CD4-positive, alpha-beta T cell treated with Interleukin-21 for 1 hour (primary cell): ENCODE measurements around the gene DACH2.

Experiments used
- DNase-seq: peaks from one replicate; pipeline ENCODE4 v3.0.0-alpha.2; 2020

DACH2 gene

DNA sequence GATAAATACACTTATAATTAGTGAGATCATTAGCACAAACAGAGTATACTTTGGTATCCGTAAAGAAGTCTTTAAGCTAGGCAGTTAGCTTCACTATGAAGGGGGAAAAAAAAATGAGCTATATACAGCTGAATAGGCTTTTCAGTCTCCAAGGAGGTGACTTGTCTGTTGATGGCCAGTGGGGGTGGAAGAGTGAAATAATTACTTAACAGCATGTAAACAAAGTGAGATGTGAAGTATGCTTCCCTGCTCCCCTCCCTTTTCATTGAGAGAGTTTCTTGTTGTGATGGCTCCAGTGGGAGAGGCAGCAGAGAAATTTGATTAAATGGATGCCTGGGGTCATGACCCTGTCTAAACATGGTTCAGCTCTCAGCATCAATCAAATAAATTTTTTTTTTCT, 180.9 kb downstream of the DACH2 start:
- DNase-seq, result no peak

DNA sequence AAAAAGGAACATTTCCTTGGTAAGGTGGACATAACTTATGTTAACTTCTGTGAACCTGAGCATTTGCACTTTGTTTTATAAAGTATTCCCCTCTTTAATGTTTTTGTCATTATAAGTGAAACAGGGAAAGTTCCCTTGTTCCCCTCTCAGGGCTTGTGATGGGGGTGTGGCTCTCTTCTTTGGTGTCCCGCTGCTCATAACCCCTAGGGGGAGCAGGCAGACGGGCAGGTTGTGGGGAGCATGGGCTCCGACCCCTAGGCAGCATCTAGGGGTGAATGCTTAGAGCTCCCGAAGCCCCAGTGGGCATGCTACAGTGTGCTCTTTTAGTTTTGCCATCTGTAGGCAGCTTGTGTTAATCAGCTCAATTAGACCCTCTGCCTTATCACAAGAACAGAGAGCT, 200.4 kb downstream of the DACH2 start:
- DNase-seq, result no peak

DNA sequence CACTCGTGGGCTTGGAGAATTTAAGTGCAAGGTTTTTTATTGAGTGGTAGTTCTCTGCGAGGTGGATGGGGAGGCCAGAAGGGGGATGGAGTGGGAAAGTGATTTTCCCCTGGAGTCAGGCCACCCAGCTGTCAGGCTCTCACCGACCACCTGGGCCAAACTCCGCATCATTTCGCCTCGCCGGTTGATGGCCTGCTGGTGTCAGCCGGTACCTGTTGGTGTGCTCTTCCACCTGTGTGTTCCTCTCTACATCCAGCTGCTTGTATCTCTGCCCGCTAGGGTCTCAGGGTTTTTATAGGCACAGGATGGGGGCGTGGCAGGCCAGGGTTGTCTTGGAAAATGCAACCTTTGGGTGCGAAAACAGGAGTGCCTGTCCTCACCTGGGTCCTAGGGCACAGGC, 200.9 kb downstream of the DACH2 start:
- DNase-seq, result no peak

DNA sequence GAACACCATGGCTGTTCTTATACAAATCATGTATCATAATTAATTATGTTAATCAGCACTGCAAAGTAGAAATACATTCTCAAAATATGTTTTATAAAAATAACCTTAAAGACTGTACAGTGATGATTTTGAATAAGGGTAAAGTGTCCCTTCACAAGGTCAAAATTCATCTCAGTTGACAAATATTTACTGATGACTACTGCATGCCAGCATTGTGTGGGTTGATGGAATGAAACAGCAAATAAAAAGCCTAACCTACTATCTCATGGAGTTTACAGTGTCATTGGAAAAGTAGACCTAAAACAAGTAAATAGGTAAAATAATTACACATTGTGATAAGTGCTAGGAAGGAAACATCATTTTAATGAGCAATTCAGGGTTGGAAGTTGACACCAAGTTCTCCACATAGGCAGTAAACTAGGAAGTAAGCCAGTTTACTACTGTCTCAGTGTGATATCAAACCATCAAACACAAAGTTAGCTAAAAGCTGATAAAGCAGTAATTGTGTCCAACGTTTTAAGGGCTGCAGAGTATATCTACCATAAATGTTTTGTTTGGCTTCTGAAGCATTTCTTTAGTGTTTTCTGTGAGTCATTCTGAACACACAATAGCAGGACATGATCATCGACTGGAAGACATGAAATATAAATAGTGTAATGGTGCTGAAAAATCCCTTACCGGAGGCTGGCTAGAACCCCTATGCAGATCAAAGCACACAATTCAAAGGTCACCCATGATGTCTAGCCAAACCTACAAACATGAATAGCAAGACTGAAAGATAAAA, 221.8 kb downstream of the DACH2 start:
- no peak for DNase-seq

DNA sequence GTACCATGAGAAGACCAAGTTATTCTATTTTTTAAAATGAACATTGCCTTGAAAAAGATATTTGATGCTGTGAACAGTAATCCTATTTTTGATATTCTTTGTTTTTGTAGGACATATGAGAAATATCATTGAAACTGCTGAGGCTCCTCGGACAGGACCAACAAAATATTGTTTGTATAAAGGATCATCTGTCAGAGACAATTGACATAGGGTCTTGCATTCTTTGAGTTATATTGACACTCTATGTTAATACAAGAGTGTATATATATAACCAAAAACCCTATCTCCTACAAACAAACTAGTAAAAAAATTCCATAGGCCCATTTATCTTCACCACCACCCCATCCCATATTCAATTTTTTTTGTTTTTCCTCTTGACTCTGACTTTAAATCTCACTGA, 222.7 kb downstream of the DACH2 start:
- DNase-seq, result no peak

DNA sequence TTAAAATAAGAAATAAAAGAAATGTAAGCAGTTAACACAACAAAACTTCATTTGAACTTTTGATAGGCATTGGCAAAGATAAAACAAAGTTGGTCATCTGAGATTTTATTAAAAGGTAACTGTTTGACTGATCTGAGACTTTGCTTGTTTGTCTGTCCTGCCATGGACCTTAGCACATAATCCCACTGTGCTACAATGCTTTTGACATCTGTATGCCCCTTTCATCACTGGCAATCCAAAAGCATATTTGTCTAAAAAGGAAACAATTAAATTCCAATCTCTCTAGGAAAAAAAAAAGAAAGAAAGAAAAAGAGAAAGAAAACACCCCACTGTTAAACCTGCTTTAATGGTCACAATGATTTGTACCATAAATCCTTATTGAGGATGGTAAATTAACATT, 231.0 kb downstream of the DACH2 start:
- DNase-seq, result no peak

DNA sequence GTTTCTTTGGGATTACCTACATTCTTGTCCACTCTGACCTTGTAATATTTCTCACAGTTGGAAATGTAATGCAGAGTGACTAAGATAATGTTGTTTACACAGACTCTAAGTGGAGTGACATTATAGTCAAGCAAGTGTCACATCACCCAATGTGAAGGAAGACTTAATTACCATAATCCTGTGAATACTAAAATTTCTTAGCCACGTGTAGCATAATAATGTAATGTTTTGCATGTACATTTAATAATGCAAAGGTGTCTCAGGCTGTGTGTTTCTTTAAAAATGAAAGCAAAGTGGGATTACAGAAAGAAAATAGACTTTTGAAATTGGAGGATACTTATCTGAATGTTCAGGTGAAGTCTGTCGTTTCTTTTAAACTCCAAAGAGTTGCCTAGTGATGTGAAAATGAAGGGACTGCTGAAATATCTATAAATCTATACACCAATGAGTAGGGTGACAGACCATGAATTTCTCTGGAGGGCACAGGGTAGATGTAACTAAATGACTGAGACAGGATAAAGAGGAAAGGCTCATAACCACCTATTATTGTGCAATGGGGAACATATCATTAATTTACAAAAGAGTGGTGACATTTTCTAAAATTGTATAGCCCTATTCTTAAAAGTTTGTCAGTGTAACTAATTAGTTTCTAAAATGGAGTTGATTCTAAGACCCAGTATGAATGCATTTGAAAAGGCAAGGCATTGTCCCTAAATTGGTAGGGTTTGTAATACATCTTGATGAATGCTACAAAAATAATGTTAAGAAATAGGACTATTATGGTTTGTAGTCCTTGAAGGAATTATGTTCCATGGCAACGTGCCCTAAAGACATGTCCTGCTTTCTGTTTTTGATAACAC, 235.7 kb downstream of the DACH2 start:
- no peak for DNase-seq

DNA sequence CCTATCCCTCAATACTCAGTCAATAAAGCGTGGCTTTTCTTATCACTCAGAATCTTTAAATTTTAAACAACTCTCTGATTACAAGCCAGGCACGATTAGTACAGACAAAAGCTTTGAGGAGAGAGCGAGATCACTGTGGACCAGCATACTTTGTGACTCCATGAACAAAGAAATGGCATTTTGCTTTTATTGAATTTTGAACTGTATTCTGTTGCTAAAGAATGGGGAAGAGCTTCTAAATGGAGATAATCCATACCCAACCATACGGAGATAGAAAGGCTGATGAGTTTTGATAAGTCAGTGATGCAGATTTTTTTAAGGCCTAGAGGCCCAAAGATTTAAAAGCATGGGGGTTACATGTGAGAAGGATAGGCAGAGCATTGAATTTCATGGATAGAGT, 259.1 kb downstream of the DACH2 start:
- DNase-seq, result no peak

DNA sequence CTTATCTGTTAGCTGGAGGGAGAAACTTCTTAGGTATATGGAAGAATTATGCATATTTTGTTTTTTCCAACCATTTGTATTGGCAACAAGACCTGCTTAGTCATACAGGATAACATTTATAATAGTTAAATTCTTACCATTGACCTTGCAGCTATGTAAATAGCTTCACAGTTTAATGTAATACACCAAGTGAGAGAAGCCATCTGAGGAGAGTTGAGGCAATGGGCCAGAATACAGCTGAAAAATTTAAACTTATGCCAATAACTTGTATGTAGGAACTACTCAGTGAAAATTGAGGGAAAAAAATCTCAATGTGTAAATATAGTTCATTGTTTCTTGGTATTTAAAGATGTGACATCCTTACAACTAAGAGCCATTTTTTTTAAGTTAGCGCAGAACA, 273.5 kb downstream of the DACH2 start:
- no peak for DNase-seq

DNA sequence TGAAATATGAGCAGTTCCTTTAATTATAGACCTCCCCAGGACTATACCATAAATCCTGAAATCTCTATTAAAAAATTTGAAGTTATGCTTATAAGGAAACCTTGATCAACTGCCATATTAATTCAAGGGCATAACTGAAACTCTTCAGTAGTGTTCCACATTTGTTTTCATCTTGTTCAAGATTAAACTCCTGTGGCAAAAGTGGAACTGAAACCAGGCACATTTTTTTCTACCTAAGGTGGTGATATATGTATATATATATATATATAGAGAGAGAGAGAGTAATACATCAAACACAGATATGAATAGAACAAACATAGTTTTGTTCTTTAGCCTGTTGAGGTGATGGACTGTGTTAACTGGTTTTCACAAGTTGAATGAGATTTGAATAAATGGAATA, 287.9 kb downstream of the DACH2 start:
- no peak for DNase-seq

DNA sequence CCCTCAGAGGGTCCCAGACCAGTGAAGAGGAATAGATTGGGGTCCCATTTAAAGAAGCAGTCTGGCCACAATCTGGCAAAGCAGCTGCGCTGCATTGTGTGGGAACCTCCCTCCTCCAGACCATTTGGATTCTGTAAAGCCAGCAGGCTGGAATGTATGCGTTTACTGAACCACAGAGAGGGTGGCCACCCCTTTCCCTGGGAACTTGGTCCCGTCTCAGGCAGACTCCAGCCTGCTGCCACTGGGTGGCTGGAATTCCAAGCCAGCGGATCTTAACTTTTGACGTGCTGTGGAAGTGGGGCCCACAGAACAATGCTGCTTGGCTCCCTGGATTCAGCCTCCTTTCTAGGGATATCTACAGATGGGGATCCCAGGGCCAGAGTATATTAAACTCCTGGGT, 307.2 kb downstream of the DACH2 start:
- no peak for DNase-seq

DNA sequence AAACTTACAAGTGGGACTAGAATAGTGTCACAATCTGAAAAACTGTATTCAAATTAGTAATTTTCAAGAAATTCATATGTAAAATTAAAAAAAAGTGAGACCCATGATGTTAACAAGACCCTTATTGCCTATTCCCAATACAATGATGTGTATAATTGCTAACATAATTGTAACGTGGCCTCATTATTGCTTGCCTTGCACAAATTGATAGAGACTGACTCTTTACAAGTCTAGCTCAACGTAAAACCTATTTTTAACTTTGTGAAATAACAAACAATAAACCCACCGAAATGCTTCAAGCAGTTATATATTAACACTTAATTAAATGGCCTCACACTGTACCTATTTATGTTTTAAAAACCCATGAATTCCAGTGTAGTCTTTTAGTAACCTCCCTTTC, 312.5 kb downstream of the DACH2 start:
- no peak for DNase-seq

DNA sequence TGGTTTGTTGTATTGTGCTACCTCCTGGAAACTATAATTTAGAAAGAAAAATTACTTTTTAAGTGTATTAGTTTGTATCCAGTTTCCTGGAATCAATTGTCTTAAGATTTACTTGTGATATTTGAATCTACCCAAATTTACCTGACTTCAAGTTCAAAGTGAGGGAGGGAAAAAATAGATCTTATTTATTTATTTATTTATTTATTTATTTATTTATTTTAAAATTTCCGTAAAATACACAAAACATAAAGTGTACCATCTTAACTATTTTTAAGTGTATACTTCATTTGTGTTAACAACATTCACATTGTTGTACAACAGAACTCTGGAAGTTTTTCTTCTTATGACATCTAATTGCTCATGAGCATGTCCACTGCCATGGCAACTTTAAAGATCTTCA, 356.0 kb downstream of the DACH2 start:
- no peak for DNase-seq

DNA sequence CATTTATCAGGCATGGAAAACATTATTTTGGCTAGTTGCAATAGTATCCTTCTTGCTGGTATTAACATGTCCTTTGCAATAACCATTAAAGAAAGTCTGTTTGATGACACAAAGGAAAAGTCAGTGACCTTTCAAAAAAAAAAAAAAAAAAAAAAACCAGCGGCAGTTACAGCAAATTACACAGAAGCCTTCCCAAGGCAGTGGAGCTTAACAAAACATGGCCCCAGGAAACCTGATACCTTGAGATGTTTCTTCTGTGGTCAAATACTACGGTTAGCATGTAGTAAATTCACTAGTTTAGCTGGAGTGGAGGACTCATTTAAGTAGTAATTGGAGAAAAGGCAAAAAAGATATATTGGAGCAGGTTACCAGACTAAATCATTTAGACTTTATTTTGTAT, 359.1 kb downstream of the DACH2 start:
- DNase-seq, result no peak

DNA sequence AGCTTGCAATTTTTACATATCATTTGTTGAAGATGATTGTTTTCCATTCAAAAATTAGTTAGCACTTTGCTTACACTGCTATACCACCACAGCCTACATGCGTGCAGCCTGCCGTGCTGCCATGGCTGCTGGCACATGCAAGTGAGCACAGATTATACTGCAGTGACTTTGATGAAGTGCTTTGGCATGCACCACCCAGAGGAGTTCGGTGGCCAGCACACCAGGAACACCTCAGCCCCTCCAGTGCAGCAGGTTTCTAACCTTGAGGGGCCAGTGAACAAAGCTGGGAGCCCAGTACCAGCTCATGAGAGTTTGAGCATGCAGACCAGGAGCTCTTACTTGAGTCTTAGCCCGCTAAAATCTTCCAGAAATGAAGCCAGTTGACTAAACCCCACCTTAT, 431.5 kb downstream of the DACH2 start:
- no peak for DNase-seq

DNA sequence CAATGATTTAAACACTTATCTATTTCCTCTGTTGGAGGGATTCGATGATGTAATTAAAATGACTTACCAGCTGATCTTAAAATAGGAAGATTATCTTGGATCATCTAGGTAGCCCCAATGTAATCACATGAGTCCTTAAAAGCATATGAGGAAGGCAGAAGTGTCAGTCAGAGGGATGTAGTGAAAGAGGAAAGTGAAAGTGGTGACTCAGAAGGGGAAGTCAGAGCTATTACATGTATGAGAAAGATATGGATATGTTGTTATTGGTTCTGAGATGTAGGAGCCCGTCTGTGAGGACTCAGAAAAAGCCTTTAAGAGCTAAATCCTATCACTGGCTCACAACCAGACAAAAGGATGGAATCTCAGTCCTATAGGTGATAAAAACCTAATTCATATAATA, 456.4 kb downstream of the DACH2 start:
- DNase-seq, result no peak

DNA sequence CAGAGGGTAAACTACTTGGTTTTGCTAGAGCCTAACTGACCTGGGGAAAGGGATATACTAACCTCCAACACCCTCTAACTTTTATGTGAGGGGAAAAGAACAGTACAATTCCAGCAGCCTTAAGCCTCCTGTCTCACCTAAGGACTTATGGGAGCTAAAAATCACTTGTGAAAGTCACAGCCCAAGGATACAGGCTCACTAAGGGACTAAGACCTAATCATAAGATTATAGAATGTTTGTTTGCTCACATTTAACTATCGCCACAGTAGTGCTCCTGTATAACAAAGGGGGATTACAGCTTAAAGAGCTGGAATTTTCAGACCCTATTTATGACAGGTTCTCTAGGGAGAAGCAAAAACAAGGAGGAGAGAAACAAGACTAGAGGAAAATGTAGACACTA, 548.7 kb downstream of the DACH2 start:
- no peak for DNase-seq

DNA sequence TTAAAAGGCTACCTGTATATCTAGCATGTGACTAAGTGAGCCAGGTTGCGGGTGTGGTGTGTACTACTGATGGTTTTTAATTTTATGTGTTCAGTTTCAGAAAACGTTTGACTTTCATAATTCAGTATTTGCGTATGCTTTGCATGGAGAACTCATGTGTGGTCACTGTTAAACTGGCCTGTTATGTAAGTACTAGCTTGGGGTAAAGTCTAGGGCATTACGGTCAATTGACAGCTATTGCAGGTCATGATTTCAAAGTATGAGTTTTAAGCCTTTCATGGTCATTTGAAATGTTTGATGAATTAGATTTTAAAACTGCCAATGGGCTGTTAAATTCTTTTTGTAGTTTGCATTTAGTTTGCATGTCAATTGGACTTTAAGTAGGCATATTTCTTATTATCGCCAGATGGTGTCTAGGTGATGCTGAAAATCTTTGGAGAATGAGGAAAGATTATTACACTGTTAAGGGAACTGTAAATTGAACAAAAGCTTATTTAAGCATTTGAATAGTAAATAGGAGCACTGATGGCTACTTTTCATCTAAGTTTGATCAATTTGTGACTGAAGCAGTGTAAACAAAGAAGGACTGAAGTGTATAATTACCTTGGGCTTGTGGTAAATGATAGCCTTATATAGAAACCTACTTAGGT, 563.4 kb downstream of the DACH2 start:
- no peak for DNase-seq

DNA sequence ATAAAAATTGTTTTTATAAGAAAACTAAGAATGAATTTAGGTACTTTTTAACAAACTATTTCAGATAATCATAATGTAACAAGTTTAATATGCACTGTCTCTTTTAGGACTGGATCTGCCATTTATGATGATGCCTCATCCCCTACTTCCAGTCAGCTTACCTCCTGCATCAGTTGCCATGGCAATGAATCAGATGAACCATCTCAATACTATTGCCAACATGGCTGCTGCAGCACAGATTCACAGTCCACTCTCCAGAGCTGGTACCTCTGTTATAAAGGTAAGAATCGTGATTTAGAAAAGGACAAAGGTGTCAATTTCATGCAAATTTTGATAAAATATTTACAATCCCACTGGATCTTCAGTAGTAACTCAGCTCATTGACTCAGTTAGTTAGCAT, 566.2 kb downstream of the DACH2 start:
- DNase-seq, result no peak

DNA sequence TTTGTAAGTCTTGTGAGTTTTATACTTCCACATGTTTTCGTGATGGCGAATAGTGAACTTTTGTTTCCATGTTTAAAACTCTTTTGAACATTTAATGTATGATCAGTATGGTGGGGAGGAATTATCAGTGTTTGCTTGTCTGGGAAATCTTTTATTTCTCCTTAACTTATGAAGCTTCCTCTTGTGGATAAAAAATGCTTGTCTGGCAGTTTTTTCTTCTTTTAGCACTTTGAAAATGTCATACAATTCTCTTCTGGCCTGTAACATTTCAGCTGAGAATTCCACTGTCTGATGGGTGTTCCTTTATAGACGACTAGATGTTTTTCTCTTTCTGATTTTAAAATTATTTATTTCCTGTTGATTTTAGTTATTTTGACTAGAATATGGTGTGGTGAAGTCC, 576.0 kb downstream of the DACH2 start:
- no peak for DNase-seq

DNA sequence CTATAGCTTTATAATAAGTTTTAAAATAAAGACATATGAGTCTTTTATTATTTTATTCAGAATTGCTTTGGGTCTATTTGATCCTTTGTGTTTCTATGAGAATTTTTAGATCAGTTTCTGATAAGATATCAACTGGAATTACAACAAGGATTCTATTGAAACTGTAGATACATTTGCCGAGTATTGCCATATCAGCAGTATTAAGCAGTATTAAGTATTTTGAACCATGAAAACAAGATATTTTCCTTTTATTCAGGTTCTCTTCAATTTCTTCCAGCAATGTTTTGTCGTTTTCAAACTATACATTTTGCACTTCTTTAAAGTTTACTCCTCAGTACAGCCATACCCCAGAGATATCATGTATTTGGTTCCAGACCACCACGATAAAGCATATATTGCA, 598.8 kb downstream of the DACH2 start:
- no peak for DNase-seq

DNA sequence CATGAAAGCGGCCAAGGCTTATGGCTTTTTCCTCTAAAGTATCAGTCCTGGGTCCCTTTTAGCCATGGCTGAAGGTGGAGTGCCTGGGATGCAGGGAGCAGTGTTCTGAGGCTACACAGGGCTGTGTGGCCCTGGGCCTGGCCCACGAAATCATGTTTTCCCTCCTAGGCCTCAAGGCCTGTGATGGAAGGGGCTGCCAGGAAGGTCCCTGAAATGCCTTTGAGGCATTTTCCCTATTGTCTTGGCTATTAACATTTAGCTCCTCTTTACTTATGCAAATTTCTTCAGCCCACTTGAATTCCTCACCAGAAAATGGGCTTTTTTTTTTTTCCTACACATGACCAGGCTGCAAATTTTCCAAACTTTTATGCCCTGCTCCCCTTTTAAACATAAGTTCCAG, 657.0 kb downstream of the DACH2 start:
- no peak for DNase-seq

DNA sequence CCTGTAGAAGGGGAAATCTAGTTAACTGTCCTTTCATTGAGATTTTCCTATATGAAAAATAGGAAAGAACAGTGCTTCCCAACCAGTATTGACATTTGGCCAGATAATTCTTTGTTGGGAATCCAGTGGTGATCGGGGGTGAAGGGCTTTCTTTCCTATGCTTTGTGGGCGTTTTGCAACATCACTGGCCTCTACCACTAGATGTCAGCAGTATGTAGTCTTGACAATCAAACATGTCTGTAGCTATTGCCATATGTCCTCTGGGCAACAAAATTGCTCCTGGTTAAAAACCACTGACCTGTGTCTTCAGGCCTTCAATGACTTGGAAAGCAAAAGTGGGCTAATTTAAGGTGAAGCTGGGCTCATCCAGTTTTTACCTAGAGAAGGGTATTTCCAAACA, 658.5 kb downstream of the DACH2 start:
- DNase-seq, result no peak

DNA sequence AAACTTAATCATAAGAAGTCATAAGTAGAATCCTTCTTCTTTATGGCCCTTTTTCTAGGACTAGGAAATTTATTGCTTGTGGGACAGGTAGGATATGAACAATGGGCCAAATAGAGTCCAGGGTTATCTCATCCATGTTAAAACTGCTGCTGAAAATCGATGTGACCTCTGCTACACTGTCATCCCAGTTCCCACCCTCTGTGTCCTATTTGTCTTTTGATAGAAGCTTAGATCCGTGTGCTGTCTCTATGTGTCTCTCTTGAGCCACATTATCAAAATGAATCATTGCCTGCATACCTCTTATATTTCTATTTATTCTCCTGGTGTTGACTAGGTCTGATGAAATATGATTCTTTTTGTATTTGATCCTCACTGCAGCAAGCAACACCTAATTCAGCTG, 661.4 kb downstream of the DACH2 start:
- no peak for DNase-seq
